Parathyroid adenoma (tissue), 2 donors: ENCODE measurements around the gene PADI2.

Source experiments
- H2AFZ ChIP-seq: fragments of 300-600 bp; sonication (generic); one replicate; pipeline ENCODE4 v1.7.0; 2017; ENCODE audit warnings: antibody characterized with exemption, mild to moderate bottlenecking
- H3K27ac ChIP-seq: fragments of 300-600 bp; sonication (generic); one replicate; pipeline ENCODE4 v1.7.0; 2017
- H3K27me3 ChIP-seq: fragments of 300-600 bp; sonication (generic); one replicate; pipeline ENCODE4 v1.7.0; 2017; ENCODE audit warnings: low read length; ENCODE audit not compliant: control insufficient read depth, insufficient read depth
- H3K36me3 ChIP-seq: fragments of 300-600 bp; sonication (generic); one replicate; pipeline ENCODE4 v1.7.0; 2017; ENCODE audit warnings: low read length; ENCODE audit not compliant: control insufficient read depth, insufficient read depth
- H3K4me1 ChIP-seq: fragments of 300-600 bp; sonication (generic); one replicate; pipeline ENCODE4 v1.7.0; 2017; ENCODE audit warnings: control low read depth
- H3K4me2 ChIP-seq: fragments of 300-600 bp; sonication (generic); one replicate; pipeline ENCODE4 v1.7.0; 2017; ENCODE audit warnings: low read length
- H3K4me3 ChIP-seq: fragments of 300-600 bp; sonication (generic); one replicate; pipeline ENCODE4 v1.7.0; 2017; ENCODE audit warnings: low read depth, low read length
- H3K79me2 ChIP-seq: fragments of 300-600 bp; sonication (generic); one replicate; pipeline ENCODE4 v1.7.0; 2017; ENCODE audit warnings: control low read depth
- H3K9ac ChIP-seq: fragments of 300-600 bp; sonication (generic); one replicate; pipeline ENCODE4 v1.7.0; 2017; ENCODE audit warnings: mild to moderate bottlenecking
- H3K9me3 ChIP-seq: fragments of 300-600 bp; sonication (generic); one replicate; pipeline ENCODE4 v1.7.0; 2017; ENCODE audit warnings: low read length; ENCODE audit not compliant: control insufficient read depth
- CTCF ChIP-seq: fragments of 300-600 bp; sonication (generic); IDR thresholded peaks from one replicate; pipeline ENCODE4 v1.7.0; 2017; ENCODE audit warnings: antibody characterized with exemption, mild to moderate bottlenecking
- donor health status: primary hyperparathyroidism.

PADI2 gene

GRCh38 chr1:17078991-17079868, 40.0 kb downstream of the PADI2 start:
- Histone ChIP-seq H3K4me2 (no peak overlapping the region), H3K9me3 (no peaks in the 10 kb centered on the region), H3K4me1 (no peaks in the 10 kb centered on the region), H3K4me3 (no peak overlapping the region), H2AFZ (no peak overlapping the region), H3K9ac (no peak overlapping the region), H3K27ac (no peak overlapping the region), H3K79me2 (no peaks in the 10 kb centered on the region), H3K36me3 (no peaks in the 10 kb centered on the region), H3K27me3 (no peaks in the 10 kb centered on the region)
- TF ChIP-seq CTCF: no peak

GRCh38 chr1:17075470-17076255, 43.6 kb downstream of the PADI2 start:
- H3K27ac ChIP-seq: no peak overlapping the region
- H3K36me3 ChIP-seq: no peaks in the 10 kb centered on the region
- H3K9ac ChIP-seq: no peak overlapping the region
- H3K79me2 ChIP-seq: no peaks in the 10 kb centered on the region
- H3K9me3 ChIP-seq: no peaks in the 10 kb centered on the region
- H3K27me3 ChIP-seq: no peaks in the 10 kb centered on the region
- H3K4me2 ChIP-seq: no peak overlapping the region
- TF ChIP-seq CTCF: peak; percentile 9
- H3K4me1 ChIP-seq: no peaks in the 10 kb centered on the region
- H3K4me3 ChIP-seq: no peak overlapping the region
- H2AFZ ChIP-seq: no peak overlapping the region

GRCh38 chr1:17071794-17072193, 47.5 kb downstream of the PADI2 start:
- no peaks in the 10 kb centered on the region for H3K79me2 ChIP-seq
- H3K27me3 ChIP-seq: no peaks in the 10 kb centered on the region
- no peaks in the 10 kb centered on the region for H3K9me3 ChIP-seq
- H2AFZ ChIP-seq: no peak overlapping the region
- H3K4me2 ChIP-seq: no peak overlapping the region
- H3K4me1 ChIP-seq: no peaks in the 10 kb centered on the region
- H3K4me3 ChIP-seq: no peak overlapping the region
- H3K36me3 ChIP-seq: no peaks in the 10 kb centered on the region
- no peak for TF ChIP-seq CTCF
- no peak overlapping the region for H3K27ac ChIP-seq
- H3K9ac ChIP-seq: no peak overlapping the region

GRCh38 chr1:17070163-17070525, 49.1 kb downstream of the PADI2 start:
- Histone ChIP-seq H3K36me3 (no peaks in the 10 kb centered on the region), H3K4me3 (no peak overlapping the region), H3K79me2 (no peaks in the 10 kb centered on the region), H3K27me3 (no peaks in the 10 kb centered on the region), H3K4me2 (no peak overlapping the region), H3K27ac (no peak overlapping the region), H3K9ac (no peak overlapping the region), H2AFZ (no peak overlapping the region), H3K9me3 (no peaks in the 10 kb centered on the region), H3K4me1 (no peaks in the 10 kb centered on the region)
- TF ChIP-seq CTCF: no peak
